Astrocyte of the spinal cord (primary cell): Measurements from ENCODE around the gene GALNT2.

Experiments
- DNase-seq: peaks from one replicate; pipeline ENCODE4 v3.0.0; 2011; ENCODE audit warnings: low read depth, low spot score
- H3K4me3 ChIP-seq: 2 replicates; pipeline ENCODE4 v1.5.1; 2011; ENCODE audit warnings: low read depth, mild to moderate bottlenecking, low read length, moderate library complexity
- in situ Hi-C: cut with HindIII; loops from 2 replicates; pipeline ENCODE4 v1.10.0; 2017; ENCODE audit warnings: low sequenced_read_pairs
- TF ChIP-seq, protein P1 (sequence below): IDR thresholded peaks from 2 replicates; pipeline ENCODE4 v1.5.1; 2012; ENCODE audit warnings: low read depth, mild to moderate bottlenecking, low read length, inconsistent platforms

Gene GALNT2

DNA sequence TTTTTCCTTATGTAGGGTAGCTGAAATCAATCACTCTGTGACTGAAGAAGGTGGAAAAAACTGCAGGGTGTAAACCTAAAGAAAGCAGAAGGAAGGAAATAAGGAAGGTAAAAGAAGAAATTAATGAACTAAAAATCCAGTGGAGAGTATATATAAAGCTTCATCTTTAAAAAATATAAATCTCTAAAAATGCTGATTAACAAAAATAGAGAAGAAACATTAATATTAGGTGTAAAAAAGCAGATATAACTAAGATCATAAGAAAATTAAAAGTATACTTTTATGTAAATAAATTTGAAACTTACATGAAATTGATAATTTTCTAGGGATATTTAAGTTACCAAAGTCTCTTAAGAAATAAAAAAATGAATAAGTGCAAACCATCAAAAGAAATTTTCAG is 159.8 kb downstream of the GALNT2 start:
- in situ Hi-C loops: no loop called here
- TF ChIP-seq, protein P1, sequence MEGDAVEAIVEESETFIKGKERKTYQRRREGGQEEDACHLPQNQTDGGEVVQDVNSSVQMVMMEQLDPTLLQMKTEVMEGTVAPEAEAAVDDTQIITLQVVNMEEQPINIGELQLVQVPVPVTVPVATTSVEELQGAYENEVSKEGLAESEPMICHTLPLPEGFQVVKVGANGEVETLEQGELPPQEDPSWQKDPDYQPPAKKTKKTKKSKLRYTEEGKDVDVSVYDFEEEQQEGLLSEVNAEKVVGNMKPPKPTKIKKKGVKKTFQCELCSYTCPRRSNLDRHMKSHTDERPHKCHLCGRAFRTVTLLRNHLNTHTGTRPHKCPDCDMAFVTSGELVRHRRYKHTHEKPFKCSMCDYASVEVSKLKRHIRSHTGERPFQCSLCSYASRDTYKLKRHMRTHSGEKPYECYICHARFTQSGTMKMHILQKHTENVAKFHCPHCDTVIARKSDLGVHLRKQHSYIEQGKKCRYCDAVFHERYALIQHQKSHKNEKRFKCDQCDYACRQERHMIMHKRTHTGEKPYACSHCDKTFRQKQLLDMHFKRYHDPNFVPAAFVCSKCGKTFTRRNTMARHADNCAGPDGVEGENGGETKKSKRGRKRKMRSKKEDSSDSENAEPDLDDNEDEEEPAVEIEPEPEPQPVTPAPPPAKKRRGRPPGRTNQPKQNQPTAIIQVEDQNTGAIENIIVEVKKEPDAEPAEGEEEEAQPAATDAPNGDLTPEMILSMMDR: no peak
- DNase-seq: no peak
- no peak overlapping the region for H3K4me3 ChIP-seq

DNA sequence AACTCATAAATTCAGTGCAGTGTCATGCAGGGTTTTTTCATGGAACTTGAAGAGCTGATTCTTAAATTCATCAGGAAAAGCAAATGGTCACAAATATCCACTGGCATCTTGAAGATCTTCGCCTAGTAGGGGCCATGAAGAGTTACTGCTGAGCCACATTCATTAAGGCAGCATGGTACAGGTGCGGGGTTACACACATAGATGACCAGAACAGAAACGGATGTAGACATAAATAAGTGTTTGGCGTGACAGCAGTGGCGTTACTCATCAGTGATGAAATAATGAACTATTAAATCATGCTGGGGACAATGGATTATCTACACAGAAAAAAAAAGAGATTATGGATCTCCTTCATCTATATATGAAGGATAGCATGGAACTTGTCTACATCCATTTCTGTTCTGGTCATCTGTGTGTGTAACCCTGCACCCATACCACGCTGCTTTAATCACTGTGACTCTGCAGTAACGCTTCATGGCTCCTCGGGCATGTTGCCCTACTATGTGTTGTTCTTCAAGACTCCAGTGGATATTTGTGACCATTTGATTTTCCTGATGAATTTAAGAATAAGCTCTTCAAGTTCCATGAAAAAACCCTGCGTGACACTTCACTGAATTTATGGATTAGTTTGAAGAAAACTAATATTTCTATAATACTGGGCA is 161.3 kb downstream of the GALNT2 start:
- TF ChIP-seq, protein P1: no peak
- H3K4me3 ChIP-seq: no peak overlapping the region
- in situ Hi-C loops: no loop called here
- no peak for DNase-seq

DNA sequence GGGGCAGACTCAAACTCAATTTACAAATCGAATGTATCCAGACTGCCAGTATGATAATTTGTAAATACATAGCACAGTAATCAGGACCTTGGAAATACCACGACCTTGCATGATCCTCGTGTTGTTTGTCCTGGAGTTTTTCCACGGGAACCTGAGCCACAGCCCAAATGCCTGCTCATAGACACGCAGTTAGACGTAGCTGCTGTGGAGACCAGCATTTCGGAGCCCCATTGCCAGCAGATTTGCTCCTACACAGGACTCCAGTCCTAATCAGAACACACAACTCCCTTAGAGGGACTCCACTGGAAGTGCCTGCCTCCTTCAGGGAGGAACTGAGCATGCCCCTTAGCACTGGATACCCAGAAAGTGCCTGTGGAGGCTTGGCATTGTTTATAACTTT is 163.2 kb downstream of the GALNT2 start:
- no peak overlapping the region for H3K4me3 ChIP-seq
- no peak for DNase-seq
- in situ Hi-C loops: no loop called here
- TF ChIP-seq, protein P1: no peak

DNA sequence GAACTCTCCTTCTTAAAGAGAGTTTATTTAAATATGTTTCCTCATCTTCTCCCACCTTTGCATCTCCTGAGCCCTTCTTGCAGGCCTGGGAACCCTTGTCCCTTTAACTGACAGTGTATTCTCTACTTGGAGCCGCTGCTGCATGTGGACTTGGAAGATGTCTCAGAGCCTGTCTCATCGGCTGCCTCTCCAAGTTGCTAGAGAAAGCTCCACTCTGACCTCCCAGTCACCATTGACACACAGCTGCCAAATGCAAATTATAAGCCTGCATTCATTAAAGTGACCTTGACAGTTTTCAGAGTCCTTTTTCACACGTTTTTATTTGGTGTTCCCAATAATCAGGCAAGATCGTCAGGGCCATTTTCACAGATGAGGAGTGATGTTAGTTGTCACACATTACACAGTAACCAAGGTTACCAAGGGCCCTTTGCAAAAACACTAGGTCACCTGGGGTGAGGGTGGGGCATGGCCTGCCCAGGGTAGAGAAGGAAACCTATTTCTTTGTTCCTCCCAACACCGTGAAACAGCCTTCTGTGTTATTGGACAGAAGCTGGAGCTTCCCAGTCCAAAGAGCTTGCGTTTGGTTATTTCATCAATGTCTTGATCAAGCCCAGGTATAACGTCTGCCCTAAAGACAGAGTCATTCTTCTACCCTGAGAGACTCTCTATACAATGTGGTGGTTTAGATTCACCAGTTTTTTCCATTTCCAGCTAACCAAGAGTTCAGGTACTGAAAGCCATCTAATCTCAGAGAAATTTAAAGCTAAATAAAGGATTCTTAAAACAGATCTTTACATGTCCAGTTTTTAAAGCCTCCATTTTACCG is 164.1 kb downstream of the GALNT2 start:
- DNase-seq: no peak
- H3K4me3 ChIP-seq: no peak overlapping the region
- in situ Hi-C loops: no loop called here
- TF ChIP-seq, protein P1: no peak

DNA sequence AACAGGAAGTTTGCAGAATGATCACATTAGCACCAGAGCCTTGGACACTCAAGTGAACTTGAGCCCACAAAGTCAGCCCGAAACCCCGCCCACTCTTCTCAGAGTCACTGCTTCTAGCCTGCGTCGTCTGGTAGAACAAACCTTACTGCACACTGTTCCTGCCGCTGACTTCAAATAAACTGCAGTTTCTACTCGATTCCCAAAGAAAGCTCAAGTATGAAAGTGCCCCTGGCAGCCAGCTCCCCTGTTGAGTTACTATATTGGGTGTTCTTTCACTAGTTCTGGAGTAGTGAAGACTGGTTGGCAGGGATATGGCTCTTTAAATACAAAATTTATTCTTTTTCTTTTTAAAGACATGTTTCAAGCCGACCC is 164.7 kb downstream of the GALNT2 start:
- in situ Hi-C loops: no loop called here
- peak; percentile 82 for DNase-seq
- TF ChIP-seq, protein P1: no peak
- peak overlapping the region; percentile 12 for H3K4me3 ChIP-seq

DNA sequence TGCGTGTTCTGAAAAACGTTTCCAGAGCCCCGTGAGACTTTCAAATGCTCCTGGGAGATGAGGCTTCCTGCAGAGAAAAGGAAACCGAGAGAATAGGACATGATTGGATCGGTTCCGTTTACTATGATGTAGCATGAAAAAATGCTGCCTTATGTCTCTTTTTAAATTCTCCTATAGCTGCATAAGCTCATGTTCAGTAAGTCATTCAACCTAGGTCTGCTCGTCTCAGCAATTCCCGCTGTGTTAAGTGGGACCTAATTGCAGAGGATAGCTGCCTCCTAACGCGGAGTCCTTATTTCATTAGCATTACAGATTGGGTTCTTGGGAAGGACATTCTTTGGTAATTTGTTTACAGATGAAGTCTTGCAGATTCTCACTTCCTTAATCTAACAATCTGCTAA is 165.3 kb downstream of the GALNT2 start:
- in situ Hi-C loops: no loop called here
- TF ChIP-seq, protein P1: no peak
- H3K4me3 ChIP-seq: peak overlapping the region; percentile 12

More for the DNA sequence above, 165.3 kb downstream of the GALNT2 start:
- peak; percentile 35 for DNase-seq
